PC-9 (cell line): ENCODE results near the gene IL1RL2. TPM values are rescaled to one million over a fixed set of nuclear protein-coding genes. Genes with fewer than 3 reads are reported as not detected.

Experiments
- BruUV-seq: library from RNA; stranded (reverse); fragments of 400-500 nt; replicated peaks from 2 replicates; lab custom pipeline; 2021; lab: Mats Ljungman, UMichigan
- CTCF ChIA-PET: fragments of 300-600 bp; sonication (Branson Sonifier 250); formaldehyde crosslinking; loops from one replicate; lab custom pipeline; 2022; ENCODE audit warnings: antibody characterized with exemption; lab: Charles Lee
- POLR2A ChIA-PET: fragments of 300-600 bp; sonication (Branson Sonifier 250); formaldehyde crosslinking; loops from one replicate; lab custom pipeline; 2022; ENCODE audit warnings: antibody characterized with exemption; ENCODE audit not compliant: unreplicated experiment; lab: Charles Lee
- DNase-seq, 2 experiments: peaks; one replicate each; pipeline versions ENCODE4 v3.0.0 to v3.0.0-alpha.2; 2015 to 2022; ENCODE audit warnings: mixed read lengths in 1 of 2
- H2AFZ ChIP-seq: fragments of 200-600 bp; sonication (generic); 2 replicates; pipeline ENCODE4 v1.8.1; 2017; ENCODE audit warnings: antibody characterized with exemption
- H3F3A ChIP-seq: fragments of 200-600 bp; sonication (generic); 2 replicates; pipeline ENCODE4 v1.8.1; 2017; ENCODE audit warnings: antibody characterized with exemption, mild to moderate bottlenecking, low read depth; ENCODE audit not compliant: insufficient read depth
- H3K27ac ChIP-seq: fragments of 200-600 bp; sonication (generic); 2 replicates; pipeline ENCODE4 v1.6.1; 2016; ENCODE audit warnings: mixed run types
- H3K27me3 ChIP-seq: fragments of 200-600 bp; sonication (generic); 2 replicates; pipeline ENCODE4 v1.6.1; 2016; ENCODE audit warnings: low read depth, mixed run types; ENCODE audit not compliant: insufficient read depth
- H3K36me3 ChIP-seq: fragments of 200-600 bp; sonication (generic); 2 replicates; pipeline ENCODE4 v1.6.1; 2016; ENCODE audit warnings: low read depth, mixed run types
- H3K4me1 ChIP-seq: fragments of 200-600 bp; sonication (generic); replicated peaks from 2 replicates; pipeline ENCODE4 v1.6.1; 2016; ENCODE audit warnings: mixed run types; ENCODE audit not compliant: insufficient read depth
- H3K4me2 ChIP-seq: fragments of 200-600 bp; sonication (generic); 2 replicates; pipeline ENCODE4 v1.6.1; 2017; ENCODE audit warnings: mixed run types
- H3K4me3 ChIP-seq: fragments of 200-600 bp; sonication (generic); 2 replicates; pipeline ENCODE4 v1.6.1; 2016; ENCODE audit warnings: mixed run types
- H3K79me2 ChIP-seq: fragments of 200-600 bp; sonication (generic); 2 replicates; pipeline ENCODE4 v1.6.1; 2017; ENCODE audit warnings: low read depth, mixed run types
- H3K9me2 ChIP-seq: fragments of 200-600 bp; sonication (generic); 2 replicates; pipeline ENCODE4 v1.8.1; 2017; ENCODE audit warnings: mild to moderate bottlenecking; ENCODE audit not compliant: insufficient read depth
- H3K9me3 ChIP-seq: fragments of 200-600 bp; sonication (generic); 2 replicates; pipeline ENCODE4 v1.8.1; 2016; ENCODE audit warnings: low read depth; ENCODE audit not compliant: insufficient read depth
- H4K20me1 ChIP-seq: fragments of 200-600 bp; sonication (generic); 2 replicates; pipeline ENCODE4 v1.8.1; 2017; ENCODE audit not compliant: insufficient read depth
- EZH2 ChIP-seq: fragments of 200-600 bp; sonication (generic); IDR thresholded peaks from 2 replicates; pipeline ENCODE4 v1.8.0; 2017; ENCODE audit warnings: antibody characterized with exemption, low read depth
- intact Hi-C: fragments of 100-400 bp; cut with micrococcal nuclease; formaldehyde crosslinking; loops from one replicate; pipeline ENCODE4 v1.10.0; 2022; ENCODE audit not compliant: unreplicated experiment
- total RNA-seq: library from RNA; stranded (reverse); gene quantifications from 2 replicates; pipeline ENCODE4 v1.2.3, GENCODE V29; 2021
- TF ChIP-seq, protein P1 (sequence below): fragments of 200-600 bp; sonication (generic); conservative IDR thresholded peaks from 2 replicates; pipeline ENCODE4 v1.6.1; 2017; ENCODE audit warnings: mixed run types, antibody characterized with exemption, mild to moderate bottlenecking, moderate library complexity

Gene IL1RL2
- total RNA-seq, 1 experiment from 2014 or later = 1.9 TPM

DNA sequence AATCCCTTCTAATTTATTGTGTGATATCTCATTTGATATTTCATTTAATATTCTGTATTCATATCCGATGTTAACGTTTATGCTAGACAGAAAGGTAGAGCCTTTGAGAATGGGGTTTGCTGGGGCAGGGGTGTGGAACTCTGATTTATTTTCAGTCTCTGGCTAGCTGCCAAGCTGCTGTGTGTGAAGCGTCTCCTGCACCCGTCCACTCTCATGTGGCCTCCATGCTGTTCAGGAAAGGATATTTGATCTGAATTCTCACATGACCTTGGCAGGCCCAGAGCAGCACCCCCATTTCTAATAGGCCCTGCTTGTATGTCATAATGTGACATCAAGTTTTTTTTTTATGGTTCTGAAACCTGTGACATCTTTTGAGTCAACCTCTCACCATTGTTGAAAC is 42.7 kb upstream of the IL1RL2 start:
- Histone ChIP-seq H3K36me3 (no peaks in the 10 kb centered on the region), H3K27ac (no peak overlapping the region), H3K27me3 (no peaks in the 10 kb centered on the region), H3F3A (no peaks in the 10 kb centered on the region), H3K79me2 (no peaks in the 10 kb centered on the region), H2AFZ (no peak overlapping the region), H3K4me1 (peaks cover 6% of the 10 kb centered on the region; the same call in 1 of the 2 replicates), H4K20me1 (no peaks in the 10 kb centered on the region), H3K4me3 (no peak overlapping the region), H3K9me2 (no peaks in the 10 kb centered on the region), H3K9me3 (peaks cover 34% of the 10 kb centered on the region), H3K4me2 (no peak overlapping the region)
- ChIA-PET POLR2A (no interaction called here), CTCF (no interaction called here)
- TF ChIP-seq EZH2 = no peak
- TF ChIP-seq, protein P1, sequence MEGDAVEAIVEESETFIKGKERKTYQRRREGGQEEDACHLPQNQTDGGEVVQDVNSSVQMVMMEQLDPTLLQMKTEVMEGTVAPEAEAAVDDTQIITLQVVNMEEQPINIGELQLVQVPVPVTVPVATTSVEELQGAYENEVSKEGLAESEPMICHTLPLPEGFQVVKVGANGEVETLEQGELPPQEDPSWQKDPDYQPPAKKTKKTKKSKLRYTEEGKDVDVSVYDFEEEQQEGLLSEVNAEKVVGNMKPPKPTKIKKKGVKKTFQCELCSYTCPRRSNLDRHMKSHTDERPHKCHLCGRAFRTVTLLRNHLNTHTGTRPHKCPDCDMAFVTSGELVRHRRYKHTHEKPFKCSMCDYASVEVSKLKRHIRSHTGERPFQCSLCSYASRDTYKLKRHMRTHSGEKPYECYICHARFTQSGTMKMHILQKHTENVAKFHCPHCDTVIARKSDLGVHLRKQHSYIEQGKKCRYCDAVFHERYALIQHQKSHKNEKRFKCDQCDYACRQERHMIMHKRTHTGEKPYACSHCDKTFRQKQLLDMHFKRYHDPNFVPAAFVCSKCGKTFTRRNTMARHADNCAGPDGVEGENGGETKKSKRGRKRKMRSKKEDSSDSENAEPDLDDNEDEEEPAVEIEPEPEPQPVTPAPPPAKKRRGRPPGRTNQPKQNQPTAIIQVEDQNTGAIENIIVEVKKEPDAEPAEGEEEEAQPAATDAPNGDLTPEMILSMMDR = no peak
- intact Hi-C loops = no loop called here
- DNase-seq = no peak
- BruUV-seq = no TSS peak

DNA sequence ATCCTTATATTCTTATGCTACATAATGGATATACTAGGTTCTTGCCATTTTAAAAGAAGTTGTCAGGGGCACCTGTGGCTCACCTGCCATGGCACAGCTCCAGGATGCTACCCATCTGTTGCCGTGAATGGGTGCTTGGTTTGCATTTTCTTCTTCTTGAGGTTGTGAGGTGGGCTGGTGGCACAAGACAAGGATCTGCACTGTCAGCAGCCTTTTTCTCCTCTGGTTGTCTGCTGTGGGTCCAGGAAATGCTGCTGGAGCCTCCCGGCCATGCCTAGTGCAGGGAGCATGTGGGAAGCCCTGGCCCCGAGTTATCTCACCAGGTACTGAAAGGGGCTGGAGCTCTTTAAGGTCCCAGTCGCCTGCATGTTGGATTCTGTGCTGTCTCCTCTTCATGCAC is 41.7 kb upstream of the IL1RL2 start:
- CTCF ChIA-PET = no interaction called here
- H2AFZ ChIP-seq = no peak overlapping the region
- no peaks in the 10 kb centered on the region for H3K9me2 ChIP-seq
- H3K27me3 ChIP-seq = no peaks in the 10 kb centered on the region
- no peak overlapping the region for H3K4me3 ChIP-seq
- intact Hi-C loops = no loop called here
- H3K4me2 ChIP-seq = no peak overlapping the region
- H3K27ac ChIP-seq = no peak overlapping the region
- no peaks in the 10 kb centered on the region for H3K79me2 ChIP-seq
- no TSS peak for BruUV-seq
- no peak for TF ChIP-seq EZH2
- TF ChIP-seq, protein P1 = no peak
- no peaks in the 10 kb centered on the region for H3K36me3 ChIP-seq
- H3K4me1 ChIP-seq = peaks cover 6% of the 10 kb centered on the region; the same call in 1 of the 2 replicates
- no peaks in the 10 kb centered on the region for H3F3A ChIP-seq
- no peak for DNase-seq
- POLR2A ChIA-PET = no interaction called here
- H4K20me1 ChIP-seq = no peaks in the 10 kb centered on the region
- H3K9me3 ChIP-seq = peaks cover 34% of the 10 kb centered on the region

DNA sequence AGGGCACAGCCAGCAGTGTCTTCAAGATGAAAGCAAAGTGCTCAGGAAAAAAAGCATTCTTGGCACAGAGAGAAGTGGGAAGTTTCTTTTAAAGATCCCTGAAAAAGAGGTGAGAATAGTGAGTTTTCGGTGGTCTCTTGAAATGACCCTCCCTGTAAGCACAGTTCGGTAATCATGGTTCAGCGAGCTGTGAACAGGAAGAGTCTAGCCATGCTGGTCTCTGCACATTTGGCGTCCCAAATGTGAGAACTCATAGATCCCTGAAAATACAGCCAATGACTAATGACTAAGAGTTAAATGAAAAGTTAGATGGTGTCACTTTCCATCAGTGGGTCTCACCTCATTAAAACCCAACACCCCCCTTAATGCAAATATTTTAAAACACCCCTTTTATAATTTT is 40.9 kb upstream of the IL1RL2 start:
- TF ChIP-seq, protein P1 = no peak
- TF ChIP-seq EZH2 = no peak
- POLR2A ChIA-PET = no interaction called here
- DNase-seq = no peak
- peaks cover 34% of the 10 kb centered on the region for H3K9me3 ChIP-seq
- H3K27me3 ChIP-seq = no peaks in the 10 kb centered on the region
- H3K79me2 ChIP-seq = no peaks in the 10 kb centered on the region
- H4K20me1 ChIP-seq = no peaks in the 10 kb centered on the region
- no peaks in the 10 kb centered on the region for H3F3A ChIP-seq
- no peak overlapping the region for H2AFZ ChIP-seq
- intact Hi-C loops = no loop called here
- BruUV-seq = no TSS peak
- no peaks in the 10 kb centered on the region for H3K36me3 ChIP-seq
- H3K27ac ChIP-seq = no peak overlapping the region
- no peak overlapping the region for H3K4me2 ChIP-seq
- H3K9me2 ChIP-seq = no peaks in the 10 kb centered on the region
- CTCF ChIA-PET = no interaction called here
- no peak overlapping the region for H3K4me3 ChIP-seq
- peaks cover 6% of the 10 kb centered on the region; the same call in 1 of the 2 replicates for H3K4me1 ChIP-seq
